Esophagus (tissue), 2 donors: ENCODE results near the gene TTLL13. TPM values are rescaled to one million over a fixed set of nuclear protein-coding genes. Genes with fewer than 3 reads are reported as not detected.

Source experiments
- H3K27ac ChIP-seq, 2 donors: one replicate each; pipeline ENCODE4 v1.5.1; 2013; ENCODE audit warnings: low read depth in 2 of 2, mild to moderate bottlenecking in 2 of 2, inconsistent platforms in 1 of 2, low read length in 1 of 2, moderate library complexity in 1 of 2
- H3K27me3 ChIP-seq, 2 donors: one replicate each; pipeline ENCODE4 v1.6.1; 2013; ENCODE audit warnings: low read length in 2 of 2, control low read depth in 1 of 2, mild to moderate bottlenecking in 1 of 2; ENCODE audit not compliant: insufficient read depth in 2 of 2, control insufficient read depth in 1 of 2
- H3K36me3 ChIP-seq, 2 donors: one replicate each; pipeline ENCODE4 v1.6.1; 2013; ENCODE audit warnings: low read length in 1 of 2; ENCODE audit not compliant: control insufficient read depth in 2 of 2, insufficient read depth in 2 of 2
- H3K4me1 ChIP-seq, 2 donors: one replicate each; pipeline ENCODE4 v1.6.1; 2013; ENCODE audit warnings: low read length in 1 of 2; ENCODE audit not compliant: control insufficient read depth in 2 of 2, insufficient read depth in 2 of 2
- H3K4me3 ChIP-seq, 2 donors: one replicate each; pipeline ENCODE4 v1.5.1; 2013; ENCODE audit warnings: low read length in 2 of 2, mild to moderate bottlenecking in 2 of 2, low read depth in 1 of 2, moderate library complexity in 1 of 2
- H3K9me3 ChIP-seq, 2 donors: one replicate each; pipeline ENCODE4 v1.6.1; 2013; ENCODE audit warnings: mild to moderate bottlenecking in 2 of 2, low read depth in 1 of 2, low read length in 1 of 2, moderate library complexity in 1 of 2; ENCODE audit not compliant: control insufficient read depth in 2 of 2, insufficient read depth in 1 of 2
- WGBS, 2 donors: extraction: QIAGEN DNeasy Blood & Tissue Kit; methylation state at CpG; one replicate each; pipeline ENCODE4 v1.1.7; 2013; 5-methylcytosine and 5-hydroxymethylcytosine counted together
- polyA plus RNA-seq, 2 donors: library from polyadenylated mRNA; stranded (reverse); fragments of 200-250 nt; gene quantifications; one replicate each; pipeline ENCODE4 v1.2.3, GENCODE V29; 2013
- donor health status: healthy with polysubstance abuse.
- donor health status: Bipolar disorder and iron deficiency.

TTLL13 gene
- polyA plus RNA-seq, 2 donors, result 0.04 to 0.07 TPM

- WGBS, 2 donors, result 82 to 85% methylated on average over 18 of the region's 18 CpGs
- no peaks in the 10 kb centered on the region for H3K9me3 ChIP-seq
- H3K27me3 ChIP-seq, result no peaks in the 10 kb centered on the region
- peaks cover 7 to 15% of the 10 kb centered on the region in 2 donors for H3K4me1 ChIP-seq
- peak overlapping the region in 1 of 2 donors; percentile 40 for H3K27ac ChIP-seq
- H3K36me3 ChIP-seq, result peaks cover 21 to 70% of the 10 kb centered on the region in 2 donors
- H3K4me3 ChIP-seq, result no peak overlapping the region
These were observed 23.7 kb upstream of the TTLL13 start for GRCh38 chr15:90225504-90226234.

- Histone ChIP-seq H3K27ac (no peak overlapping the region), H3K4me3 (no peak overlapping the region), H3K9me3 (no peaks in the 10 kb centered on the region), H3K36me3 (peaks cover 21 to 62% of the 10 kb centered on the region in 2 donors), H3K27me3 (no peaks in the 10 kb centered on the region), H3K4me1 (peaks cover 4 to 23% of the 10 kb centered on the region in 2 donors)
- 84 to 88% methylated on average over 7 of the region's 7 CpGs for whole genome bisulfite sequencing, 2 donors
These were observed 22.0 kb upstream of the TTLL13 start for GRCh38 chr15:90227336-90227735.

- 72 to 82% methylated on average over 35 to 38 of the region's 38 CpGs for WGBS, 2 donors
- Histone ChIP-seq H3K4me1 (peaks cover 4 to 28% of the 10 kb centered on the region in 2 donors), H3K27ac (peak overlapping the region; percentile 4 to 69), H3K27me3 (no peaks in the 10 kb centered on the region), H3K4me3 (no peak overlapping the region), H3K36me3 (peaks cover 21 to 60% of the 10 kb centered on the region in 2 donors), H3K9me3 (no peaks in the 10 kb centered on the region)
These were observed 21.3 kb upstream of the TTLL13 start for GRCh38 chr15:90227816-90228772.

- H3K9me3 ChIP-seq, result no peaks in the 10 kb centered on the region
- no peaks in the 10 kb centered on the region for H3K27me3 ChIP-seq
- H3K36me3 ChIP-seq, result peaks cover 17 to 52% of the 10 kb centered on the region in 2 donors
- WGBS, 2 donors, result 82% methylated on average over 15 of the region's 15 CpGs
- H3K4me3 ChIP-seq, result no peak overlapping the region
- H3K4me1 ChIP-seq, result peaks cover 4 to 28% of the 10 kb centered on the region in 2 donors
- peak overlapping the region; percentile 4 to 69 for H3K27ac ChIP-seq
These were observed 20.4 kb upstream of the TTLL13 start for GRCh38 chr15:90228960-90229359.

GRCh38 chr15:90230071-90230494 lies 19.3 kb upstream of the TTLL13 start:
- H3K27ac ChIP-seq, result peak overlapping the region; percentile 28 to 98
- no peak overlapping the region for H3K4me3 ChIP-seq
- 43 to 48% methylated on average over 12 of the region's 12 CpGs for WGBS, 2 donors

GRCh38 chr15:90230610-90231009 lies 18.7 kb upstream of the TTLL13 start:
- WGBS, 2 donors, result 56 to 62% methylated on average over 8 of the region's 8 CpGs
- peaks cover 8 to 35% of the 10 kb centered on the region in 2 donors for H3K36me3 ChIP-seq
- H3K4me3 ChIP-seq, result no peak overlapping the region
- H3K27ac ChIP-seq, result peak overlapping the region; percentile 28 to 98
- H3K4me1 ChIP-seq, result peaks cover 4 to 28% of the 10 kb centered on the region in 2 donors
- H3K27me3 ChIP-seq, result no peaks in the 10 kb centered on the region
- H3K9me3 ChIP-seq, result no peaks in the 10 kb centered on the region

More at GRCh38 chr15:90230071-90230494, 19.3 kb upstream of the TTLL13 start:
- H3K9me3 ChIP-seq, result no peaks in the 10 kb centered on the region
- peaks cover 9 to 40% of the 10 kb centered on the region in 2 donors for H3K36me3 ChIP-seq
- no peaks in the 10 kb centered on the region for H3K27me3 ChIP-seq
- H3K4me1 ChIP-seq, result peaks cover 4 to 28% of the 10 kb centered on the region in 2 donors

- H3K9me3 ChIP-seq, result no peaks in the 10 kb centered on the region
- peaks cover 4 to 28% of the 10 kb centered on the region in 2 donors for H3K4me1 ChIP-seq
- peak overlapping the region; percentile 94 to 98 for H3K27ac ChIP-seq
- no peak overlapping the region for H3K4me3 ChIP-seq
- H3K36me3 ChIP-seq, result peaks cover 5 to 33% of the 10 kb centered on the region in 2 donors
- 39 to 42% methylated on average over 27 of the region's 27 CpGs for WGBS, 2 donors
- no peaks in the 10 kb centered on the region for H3K27me3 ChIP-seq
These were observed 18.0 kb upstream of the TTLL13 start for GRCh38 chr15:90231028-90232017.

- peak overlapping the region in 1 of 2 donors; percentile 60 for H3K4me3 ChIP-seq
- peak overlapping the region; percentile 94 to 98 for H3K27ac ChIP-seq
- peaks cover 5 to 28% of the 10 kb centered on the region in 2 donors for H3K36me3 ChIP-seq
- H3K4me1 ChIP-seq, result peaks cover 4 to 28% of the 10 kb centered on the region in 2 donors
- no peaks in the 10 kb centered on the region for H3K27me3 ChIP-seq
- WGBS, 2 donors, result 68 to 71% methylated on average over 13 of the region's 13 CpGs
- H3K9me3 ChIP-seq, result no peaks in the 10 kb centered on the region
These were observed 17.2 kb upstream of the TTLL13 start for GRCh38 chr15:90232196-90232595.
